Urothelium cell line (cell line): ENCODE measurements around the gene CFL2.
A peak's percentile ranks its signal among the peaks of the same experiment; 100 is the strongest.
"Not testable (repeated sequence)": the region's sequence is repeated elsewhere in the genome, so short reads cannot be mapped to it uniquely, and the experiment has no call there.

Experiments
- DNase-seq: peaks from one replicate; pipeline ENCODE4 v3.0.0; 2011; ENCODE audit warnings: low spot score, mixed read lengths
- FAIRE-seq: peaks from 2 replicates; lab custom pipeline; 2011; peaks lifted over from hg19 to GRCh38; lab: Jason Lieb, UNC

Gene CFL2

GRCh38 chr14:34711796-34712712 is 2.3 kb downstream of the CFL2 start:
- FAIRE-seq (no peak), DNase-seq (no peak)

- no peak for FAIRE-seq
- DNase-seq: no peak
These were observed 3.2 kb downstream of the CFL2 start for GRCh38 chr14:34711169-34711568.

GRCh38 chr14:34710744-34711143 is 3.6 kb downstream of the CFL2 start:
- FAIRE-seq (no peak), DNase-seq (no peak)

- FAIRE-seq (no peak), DNase-seq (no peak)
These were observed 4.4 kb downstream of the CFL2 start for GRCh38 chr14:34710006-34710405.

GRCh38 chr14:34707722-34708121 is 6.7 kb downstream of the CFL2 start:
- no peak for DNase-seq
- FAIRE-seq: no peak

DNA sequence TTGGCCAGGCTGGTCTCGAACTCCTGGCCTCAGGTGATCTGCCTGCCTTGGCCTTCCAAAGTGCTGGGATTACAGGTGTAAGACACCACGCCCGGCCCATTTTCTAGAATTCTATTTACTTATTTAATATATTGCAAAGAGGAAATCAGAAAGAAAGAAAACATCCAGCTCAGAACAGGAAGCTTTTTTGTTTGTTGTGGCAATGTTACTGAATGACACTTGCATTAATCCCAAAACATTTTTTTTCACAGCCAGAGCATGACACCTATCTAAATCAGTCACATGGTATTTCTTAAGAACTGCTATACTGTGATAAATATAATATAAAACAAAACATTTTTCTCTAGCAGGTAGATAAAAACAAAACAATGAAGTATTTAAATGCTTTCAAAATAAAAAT is 12.6 kb downstream of the CFL2 start:
- FAIRE-seq (no peak), DNase-seq (no peak)

- FAIRE-seq: no peak
- no peak for DNase-seq
These were observed 13.7 kb downstream of the CFL2 start for GRCh38 chr14:34700622-34701130.

GRCh38 chr14:34699873-34700621 is 14.3 kb downstream of the CFL2 start:
- FAIRE-seq (peak; percentile 88), DNase-seq (peak; percentile 68)

- not testable (repeated sequence) for FAIRE-seq, DNase-seq
These were observed 20.2 kb downstream of the CFL2 start for GRCh38 chr14:34694216-34694615.

GRCh38 chr14:34693228-34693939 is 21.0 kb downstream of the CFL2 start:
- FAIRE-seq (no peak), DNase-seq (peak; percentile 29)

DNA sequence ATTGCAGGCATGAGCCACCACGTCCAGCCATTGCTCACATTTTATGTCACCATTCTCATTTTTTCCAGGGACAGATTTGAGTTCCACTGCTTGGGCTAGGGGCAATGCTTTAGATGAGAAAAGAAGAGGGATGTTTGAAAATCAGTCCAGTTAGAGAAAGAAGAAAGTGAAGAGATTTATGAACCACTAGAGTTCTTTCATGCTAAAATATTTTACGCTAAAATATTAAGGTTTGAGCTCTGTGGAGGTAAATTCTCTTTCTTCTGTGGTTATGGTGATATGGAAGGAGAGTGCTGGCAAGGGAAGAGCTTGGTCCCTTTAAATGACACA is 21.5 kb downstream of the CFL2 start:
- no peak for FAIRE-seq
- no peak for DNase-seq

DNA sequence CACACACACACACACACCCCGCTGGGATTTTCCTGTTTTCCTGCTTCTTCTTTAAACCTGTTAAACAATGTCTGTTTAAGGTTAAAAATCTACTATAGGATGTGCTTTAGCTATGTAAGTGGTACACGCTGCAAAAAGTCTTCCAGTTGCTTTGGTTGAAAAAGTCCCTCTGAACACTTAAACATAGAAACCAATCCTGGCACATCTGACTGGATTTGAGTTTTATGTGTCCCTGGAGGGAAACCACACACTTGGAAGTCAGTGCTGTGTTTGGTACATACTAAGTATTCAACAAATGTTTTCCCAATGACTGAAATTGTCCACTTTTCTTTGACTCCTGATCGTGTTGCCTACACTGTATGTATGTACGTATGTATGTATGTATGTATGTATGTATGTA is 22.0 kb downstream of the CFL2 start:
- FAIRE-seq: no peak
- DNase-seq: no peak

- FAIRE-seq: no peak
- DNase-seq: no peak
These were observed 23.2 kb downstream of the CFL2 start for GRCh38 chr14:34691206-34691605.

DNA sequence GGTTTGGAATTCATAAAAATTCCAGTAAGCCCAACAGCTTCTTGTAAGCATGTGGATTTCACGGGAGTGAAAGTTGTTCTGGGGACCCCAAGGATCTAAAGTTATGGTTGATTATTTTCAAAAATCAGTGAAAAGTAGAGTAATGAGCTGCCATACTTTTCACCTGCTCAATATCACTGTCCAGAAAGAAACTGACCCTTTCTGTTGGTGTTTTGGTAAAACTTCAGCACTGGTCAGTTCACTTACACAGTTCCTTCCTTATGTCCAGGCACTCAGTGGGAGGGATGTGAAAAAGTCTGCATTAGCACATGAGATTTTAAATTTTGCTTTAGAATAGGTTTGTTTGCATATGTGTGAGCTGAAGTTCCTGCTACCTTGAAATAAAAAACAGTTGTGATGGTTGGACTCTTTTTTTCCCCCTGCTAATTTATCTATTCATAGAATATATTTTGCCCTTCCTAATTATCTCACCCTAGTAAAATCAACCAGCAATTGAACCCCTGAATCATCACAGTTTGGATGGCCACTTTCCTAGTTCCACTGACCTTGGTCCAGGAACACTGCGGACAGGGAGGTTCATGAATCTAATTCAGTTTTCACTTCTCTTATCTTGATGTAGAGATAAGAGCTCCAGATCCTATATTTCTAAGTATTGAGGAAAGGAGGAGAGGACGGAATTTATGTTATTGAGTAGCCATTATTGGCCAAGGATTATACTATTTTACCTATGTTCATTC is 25.8 kb downstream of the CFL2 start:
- DNase-seq (no peak), FAIRE-seq (no peak)

GRCh38 chr14:34685819-34686428 is 28.5 kb downstream of the CFL2 start:
- DNase-seq (no peak), FAIRE-seq (no peak)

DNA sequence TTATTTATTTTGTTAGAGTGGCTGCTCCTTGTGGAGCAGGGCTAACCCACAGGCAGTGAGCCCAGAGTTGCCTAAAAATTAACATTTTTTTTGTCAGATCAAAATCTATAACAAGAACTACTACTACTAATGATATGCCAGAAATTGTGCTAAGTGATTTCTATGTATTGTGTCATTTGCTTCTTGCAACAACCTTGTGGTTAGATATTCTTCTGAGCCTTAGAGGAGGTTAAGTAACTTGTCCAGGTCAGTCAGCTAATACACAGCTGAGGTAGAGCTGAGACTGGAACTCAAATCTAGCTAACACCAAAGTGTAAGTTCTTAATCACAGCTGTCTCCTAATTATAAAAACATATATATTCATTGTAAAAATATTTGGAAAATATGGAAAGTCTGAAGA is 29.8 kb downstream of the CFL2 start:
- no peak for DNase-seq
- FAIRE-seq: no peak

- no peak for DNase-seq
These were observed 31.5 kb downstream of the CFL2 start for GRCh38 chr14:34682787-34683321.

GRCh38 chr14:34680806-34681479 is 33.5 kb downstream of the CFL2 start:
- DNase-seq: no peak

More at GRCh38 chr14:34682787-34683321, 31.5 kb downstream of the CFL2 start:
- no peak for FAIRE-seq

DNA sequence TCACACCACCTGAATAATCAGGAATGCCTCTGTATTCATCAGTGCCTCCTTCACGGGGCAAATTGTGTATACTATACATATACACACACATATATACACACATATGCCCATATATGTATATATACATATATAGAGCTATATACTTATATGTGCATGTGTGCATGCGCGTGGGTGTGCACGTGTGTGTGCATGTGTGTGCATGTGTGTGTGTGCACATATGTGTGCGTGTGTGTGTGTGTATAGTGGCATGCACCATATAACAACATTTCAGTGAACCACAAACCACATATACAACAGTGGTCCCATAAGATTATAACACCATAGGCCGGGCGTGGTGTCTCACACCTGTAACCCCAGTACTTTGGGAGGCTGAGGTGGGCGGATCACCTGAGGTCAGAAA is 35.7 kb downstream of the CFL2 start:
- no peak for FAIRE-seq

More at GRCh38 chr14:34680806-34681479, 33.5 kb downstream of the CFL2 start:
- FAIRE-seq: no peak

More for the DNA sequence above, 35.7 kb downstream of the CFL2 start:
- no peak for DNase-seq
